ENCODE data around the gene MAP3K10. TPM values are rescaled to one million over a fixed set of nuclear protein-coding genes. Genes with fewer than 3 reads are reported as not detected.

Gene MAP3K10
- total and polyA plus RNA-seq, 2 of the 13 experiments (the other 11 are each of a cell fraction or from before 2014, with no cell fraction given): 3.4 to 5.0 TPM

- no TSS peak for BruUV-seq (replicated peaks)
- peak overlapping the region; percentile 81 for H3K27ac ChIP-seq (ENCODE audit: extremely low read length, insufficient read depth, low read length)
- WGBS (ENCODE audit: low lambda C conversion rate): 96% methylated on average over 3 of the region's 3 CpGs
- H3K4me3 ChIP-seq (replicated peaks in 1 of 3; ENCODE audit: insufficient read depth in 1 of 3, low read depth in 2 of 3, low read length in 3 of 3): no peak overlapping the region
- no peaks in the 10 kb centered on the region for H3K27me3 ChIP-seq (ENCODE audit: control insufficient read depth in 1 of 2, insufficient read depth in 2 of 2, low read length in 2 of 2)
- POLR2A ChIA-PET: no interaction called here
- CTCF ChIA-PET (ENCODE audit: low intra/inter-chr PET ratio, low total read pairs): no interaction called here
- no peak overlapping the region for H2AFZ ChIP-seq (ENCODE audit: low read length)
- peaks cover 42% of the 10 kb centered on the region for H3K79me2 ChIP-seq (ENCODE audit: insufficient read depth, low read length)
- H4K20me1 ChIP-seq (ENCODE audit: insufficient read depth, low read length): peaks cover 8% of the 10 kb centered on the region
- H3K9ac ChIP-seq (ENCODE audit: insufficient read depth, low read depth, low read length): peak overlapping the region; percentile 23; the same call in 1 of the 2 replicates
- FAIRE-seq: no peak
- intact Hi-C loops (cut with micrococcal nuclease; ENCODE audit: unreplicated experiment) (loop anchor here (1.0 kb wide), 1 partner anchor 28 kb away; no protein-coding TSS in a partner anchor), in situ Hi-C loops (cut with HindIII; ENCODE audit: extremely low pct_ligation_motif_present, low pct_unique_long_range_greater_than_20kb) (no loop called here)
- H3K9me3 ChIP-seq (ENCODE audit: low read length): no peaks in the 10 kb centered on the region
- H3K4me1 ChIP-seq (ENCODE audit: insufficient read depth, low read length): peaks cover 56% of the 10 kb centered on the region
- 0 out of 2 replicates have a peak overlapping the region, but pooled peaks have one; percentile 21 for H3K4me2 ChIP-seq (ENCODE audit: low read depth, low read length)
- ATAC-seq: peak; percentile 60
- DNase-seq (ENCODE audit: low spot score): peak; percentile 45
- H3K36me3 ChIP-seq (replicated peaks in 1 of 2; ENCODE audit: control insufficient read depth in 1 of 2, insufficient read depth in 2 of 2, low read length in 2 of 2): peaks cover 20 to 39% of the 10 kb centered on the region in 2 experiments
- no peak for TF ChIP-seq ZNF572 (CRISPR knock-in tag; IDR thresholded peaks at IDR 0.05)
- TF ChIP-seq, protein P1, sequence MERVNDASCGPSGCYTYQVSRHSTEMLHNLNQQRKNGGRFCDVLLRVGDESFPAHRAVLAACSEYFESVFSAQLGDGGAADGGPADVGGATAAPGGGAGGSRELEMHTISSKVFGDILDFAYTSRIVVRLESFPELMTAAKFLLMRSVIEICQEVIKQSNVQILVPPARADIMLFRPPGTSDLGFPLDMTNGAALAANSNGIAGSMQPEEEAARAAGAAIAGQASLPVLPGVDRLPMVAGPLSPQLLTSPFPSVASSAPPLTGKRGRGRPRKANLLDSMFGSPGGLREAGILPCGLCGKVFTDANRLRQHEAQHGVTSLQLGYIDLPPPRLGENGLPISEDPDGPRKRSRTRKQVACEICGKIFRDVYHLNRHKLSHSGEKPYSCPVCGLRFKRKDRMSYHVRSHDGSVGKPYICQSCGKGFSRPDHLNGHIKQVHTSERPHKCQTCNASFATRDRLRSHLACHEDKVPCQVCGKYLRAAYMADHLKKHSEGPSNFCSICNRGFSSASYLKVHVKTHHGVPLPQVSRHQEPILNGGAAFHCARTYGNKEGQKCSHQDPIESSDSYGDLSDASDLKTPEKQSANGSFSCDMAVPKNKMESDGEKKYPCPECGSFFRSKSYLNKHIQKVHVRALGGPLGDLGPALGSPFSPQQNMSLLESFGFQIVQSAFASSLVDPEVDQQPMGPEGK (CRISPR knock-in tag; IDR thresholded peaks at IDR 0.05): peak; percentile 20; the same call in 1 of the 2 replicates
- TF ChIP-seq, protein P2, sequence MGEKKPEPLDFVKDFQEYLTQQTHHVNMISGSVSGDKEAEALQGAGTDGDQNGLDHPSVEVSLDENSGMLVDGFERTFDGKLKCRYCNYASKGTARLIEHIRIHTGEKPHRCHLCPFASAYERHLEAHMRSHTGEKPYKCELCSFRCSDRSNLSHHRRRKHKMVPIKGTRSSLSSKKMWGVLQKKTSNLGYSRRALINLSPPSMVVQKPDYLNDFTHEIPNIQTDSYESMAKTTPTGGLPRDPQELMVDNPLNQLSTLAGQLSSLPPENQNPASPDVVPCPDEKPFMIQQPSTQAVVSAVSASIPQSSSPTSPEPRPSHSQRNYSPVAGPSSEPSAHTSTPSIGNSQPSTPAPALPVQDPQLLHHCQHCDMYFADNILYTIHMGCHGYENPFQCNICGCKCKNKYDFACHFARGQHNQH (CRISPR knock-in tag; IDR thresholded peaks at IDR 0.05): peak; percentile 25; the same call in 1 of the 2 replicates
- no peak for TF ChIP-seq SOX6 (IDR thresholded peaks at IDR 0.05)
- TF ChIP-seq SOX6 (CRISPR knock-in tag; IDR thresholded peaks at IDR 0.05): 0 out of 2 replicates have a peak, but pooled peaks have one; percentile 16
- no peak for TF ChIP-seq NBN (conservative IDR thresholded peaks at IDR 0.05)
- TF ChIP-seq SKIL (CRISPR knock-in tag; IDR thresholded peaks at IDR 0.05; ENCODE audit: borderline replicate concordance): no peak
- TF ChIP-seq ARNTL (CRISPR knock-in tag; IDR thresholded peaks at IDR 0.05): no peak
- TF ChIP-seq PRMT3 (CRISPR knock-in tag; IDR thresholded peaks at IDR 0.05; ENCODE audit: borderline replicate concordance, low read depth): no peak
- TF ChIP-seq SP2 (CRISPR knock-in tag; IDR thresholded peaks at IDR 0.05): no peak
- no peak for TF ChIP-seq ZBTB7A (CRISPR knock-in tag; IDR thresholded peaks at IDR 0.05)
- TF ChIP-seq ZBTB44 (CRISPR knock-in tag; IDR thresholded peaks at IDR 0.05): no peak
- TF ChIP-seq ZNF644 (CRISPR knock-in tag; IDR thresholded peaks at IDR 0.05; ENCODE audit: low read depth): peak; percentile 65
- TF ChIP-seq ZKSCAN5 (CRISPR knock-in tag; IDR thresholded peaks at IDR 0.05): no peak
- TF ChIP-seq, protein P3, sequence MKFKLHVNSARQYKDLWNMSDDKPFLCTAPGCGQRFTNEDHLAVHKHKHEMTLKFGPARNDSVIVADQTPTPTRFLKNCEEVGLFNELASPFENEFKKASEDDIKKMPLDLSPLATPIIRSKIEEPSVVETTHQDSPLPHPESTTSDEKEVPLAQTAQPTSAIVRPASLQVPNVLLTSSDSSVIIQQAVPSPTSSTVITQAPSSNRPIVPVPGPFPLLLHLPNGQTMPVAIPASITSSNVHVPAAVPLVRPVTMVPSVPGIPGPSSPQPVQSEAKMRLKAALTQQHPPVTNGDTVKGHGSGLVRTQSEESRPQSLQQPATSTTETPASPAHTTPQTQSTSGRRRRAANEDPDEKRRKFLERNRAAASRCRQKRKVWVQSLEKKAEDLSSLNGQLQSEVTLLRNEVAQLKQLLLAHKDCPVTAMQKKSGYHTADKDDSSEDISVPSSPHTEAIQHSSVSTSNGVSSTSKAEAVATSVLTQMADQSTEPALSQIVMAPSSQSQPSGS (CRISPR knock-in tag; IDR thresholded peaks at IDR 0.05): no peak
Observed at GRCh38 chr19:40255619-40256166, 64.5 kb downstream of the MAP3K10 start.

All from HepG2 (cell line).